Mucosa of descending colon (tissue), 3 donors: Measurements from ENCODE around the gene MAPKAP1. TPM values are rescaled to one million over a fixed set of nuclear protein-coding genes. Genes with fewer than 3 reads are reported as not detected.
A peak's percentile ranks its signal among the peaks of the same experiment; 100 is the strongest.

Source experiments
- ATAC-seq: fragments of 200-7000 bp; cut with Tn5 transposase; one replicate; pipeline ENCODE4 v1.9.1; 2020; ENCODE audit warnings: mild to moderate bottlenecking, moderate library complexity
- DNase-seq, 3 donors: peaks; one replicate each; pipeline ENCODE4 v3.0.0-alpha.2; 2020
- H3K36me3 ChIP-seq: fragments of 200-600 bp; one replicate; pipeline ENCODE4 v1.8.0; 2021; ENCODE audit warnings: low read depth, mild to moderate bottlenecking
- H3K4me1 ChIP-seq: fragments of 200-600 bp; one replicate; pipeline ENCODE4 v1.8.0; 2021; ENCODE audit warnings: low read depth, mild to moderate bottlenecking
- H3K4me3 ChIP-seq: fragments of 200-600 bp; one replicate; pipeline ENCODE4 v1.8.0; 2021; ENCODE audit warnings: mild to moderate bottlenecking
- H3K9me3 ChIP-seq: fragments of 200-600 bp; one replicate; pipeline ENCODE4 v1.8.0; 2021; ENCODE audit warnings: mild to moderate bottlenecking
- intact Hi-C, 2 donors: fragments of 100-400 bp; cut with DNase I in 1 of 2; cut with micrococcal nuclease in 1 of 2; formaldehyde crosslinking; loops; one replicate each; pipeline versions ENCODE4 v1.11.0 to v1.11.1; 2022; cut with DNase I, micrococcal nuclease
- total RNA-seq, 3 donors: library from RNA; stranded (reverse); fragmentation: NEBNext Ultra II Directional in 2 of 3; extraction: Animal tissue kit (Norgen Biotek cat#: 25700) in 2 of 3; gene quantifications; one replicate each; pipeline versions ENCODE4 v1.2.1 to v1.2.4, GENCODE V29; 2021 to 2023
- TF ChIP-seq, protein P1 (sequence below): fragments of 200-600 bp; IDR thresholded peaks from one replicate; pipeline ENCODE4 v1.8.0; 2022; ENCODE audit warnings: antibody characterized with exemption, mild to moderate bottlenecking
- donor health status: DM: no; HTN: no; CAD: no; lungs with moderate emphysema.
- donor health status: DM: no; HTN: no; CAD: no.
- donor health status: DM: no; HTN: yes; CAD: no.

Gene MAPKAP1
- total RNA-seq, 3 donors from 2014 or later = 73.2 to 98.4 (median 84.9) TPM

DNA sequence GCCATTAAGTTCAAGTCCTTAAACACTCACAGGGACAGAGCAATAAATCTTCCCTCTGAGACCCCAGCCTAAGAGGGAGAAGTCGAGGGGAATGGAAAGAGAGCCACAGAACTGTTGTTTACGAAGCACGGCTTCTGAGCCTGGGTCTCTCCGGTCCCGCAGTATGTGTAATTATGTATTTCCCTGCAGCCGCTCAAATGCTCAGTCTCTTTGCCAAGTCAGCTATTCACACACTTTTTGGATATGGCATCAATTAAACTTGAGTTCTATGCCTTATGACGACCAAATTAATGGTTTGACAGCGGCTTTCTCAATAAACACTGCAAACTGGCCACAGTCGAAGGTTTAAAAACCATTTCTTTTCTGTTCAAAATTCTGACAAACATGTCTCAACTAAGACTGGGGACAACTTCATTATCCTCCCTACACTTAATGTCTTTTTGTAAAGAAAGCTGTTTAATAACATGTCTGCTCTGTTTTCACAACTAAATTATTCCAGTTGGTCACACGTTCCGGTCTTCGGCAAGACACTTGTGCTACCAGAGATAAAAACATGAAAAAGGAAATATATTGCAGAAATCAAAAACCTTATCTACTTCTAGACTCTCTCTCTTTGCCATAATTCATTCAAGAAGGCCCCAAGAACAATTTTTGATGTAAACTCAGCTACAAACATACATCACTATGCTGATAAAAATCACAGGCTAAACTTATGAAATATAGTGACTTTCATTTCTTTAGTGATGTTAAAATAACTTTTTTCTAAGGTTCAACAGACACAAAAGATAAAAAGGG is 242.2 kb downstream of the MAPKAP1 start:
- intact Hi-C loops = no loop called here
- Histone ChIP-seq H3K4me1 (no peaks in the 10 kb centered on the region), H3K4me3 (no peak overlapping the region), H3K9me3 (no peaks in the 10 kb centered on the region), H3K36me3 (no peaks in the 10 kb centered on the region)
- DNase-seq = no peak
- ATAC-seq = no peak
- TF ChIP-seq, protein P1, sequence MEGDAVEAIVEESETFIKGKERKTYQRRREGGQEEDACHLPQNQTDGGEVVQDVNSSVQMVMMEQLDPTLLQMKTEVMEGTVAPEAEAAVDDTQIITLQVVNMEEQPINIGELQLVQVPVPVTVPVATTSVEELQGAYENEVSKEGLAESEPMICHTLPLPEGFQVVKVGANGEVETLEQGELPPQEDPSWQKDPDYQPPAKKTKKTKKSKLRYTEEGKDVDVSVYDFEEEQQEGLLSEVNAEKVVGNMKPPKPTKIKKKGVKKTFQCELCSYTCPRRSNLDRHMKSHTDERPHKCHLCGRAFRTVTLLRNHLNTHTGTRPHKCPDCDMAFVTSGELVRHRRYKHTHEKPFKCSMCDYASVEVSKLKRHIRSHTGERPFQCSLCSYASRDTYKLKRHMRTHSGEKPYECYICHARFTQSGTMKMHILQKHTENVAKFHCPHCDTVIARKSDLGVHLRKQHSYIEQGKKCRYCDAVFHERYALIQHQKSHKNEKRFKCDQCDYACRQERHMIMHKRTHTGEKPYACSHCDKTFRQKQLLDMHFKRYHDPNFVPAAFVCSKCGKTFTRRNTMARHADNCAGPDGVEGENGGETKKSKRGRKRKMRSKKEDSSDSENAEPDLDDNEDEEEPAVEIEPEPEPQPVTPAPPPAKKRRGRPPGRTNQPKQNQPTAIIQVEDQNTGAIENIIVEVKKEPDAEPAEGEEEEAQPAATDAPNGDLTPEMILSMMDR = no peak

DNA sequence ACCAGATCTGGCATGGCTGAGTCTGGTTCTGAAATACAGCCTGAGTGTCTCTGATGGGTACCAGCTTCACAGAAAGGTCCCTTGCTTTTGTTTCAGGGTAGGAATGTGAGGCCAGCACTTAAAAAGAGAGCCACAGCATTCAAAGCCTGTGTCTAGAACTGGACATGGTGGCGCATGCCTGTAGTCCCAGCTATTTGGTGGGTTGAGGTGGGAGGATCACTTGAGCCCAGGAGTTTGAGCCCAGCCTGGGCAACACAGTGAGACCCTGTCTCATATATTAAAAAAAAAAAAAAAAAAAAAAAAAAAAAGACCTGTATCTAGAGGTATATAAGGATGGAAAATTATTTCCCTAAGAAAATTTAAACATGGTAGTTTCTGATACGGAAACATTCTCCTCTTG is 243.1 kb downstream of the MAPKAP1 start:
- H3K36me3 ChIP-seq = no peaks in the 10 kb centered on the region
- H3K4me3 ChIP-seq = no peak overlapping the region
- intact Hi-C loops = no loop called here
- ATAC-seq = no peak
- no peak for DNase-seq
- no peaks in the 10 kb centered on the region for H3K9me3 ChIP-seq
- TF ChIP-seq, protein P1 = no peak
- H3K4me1 ChIP-seq = no peaks in the 10 kb centered on the region

DNA sequence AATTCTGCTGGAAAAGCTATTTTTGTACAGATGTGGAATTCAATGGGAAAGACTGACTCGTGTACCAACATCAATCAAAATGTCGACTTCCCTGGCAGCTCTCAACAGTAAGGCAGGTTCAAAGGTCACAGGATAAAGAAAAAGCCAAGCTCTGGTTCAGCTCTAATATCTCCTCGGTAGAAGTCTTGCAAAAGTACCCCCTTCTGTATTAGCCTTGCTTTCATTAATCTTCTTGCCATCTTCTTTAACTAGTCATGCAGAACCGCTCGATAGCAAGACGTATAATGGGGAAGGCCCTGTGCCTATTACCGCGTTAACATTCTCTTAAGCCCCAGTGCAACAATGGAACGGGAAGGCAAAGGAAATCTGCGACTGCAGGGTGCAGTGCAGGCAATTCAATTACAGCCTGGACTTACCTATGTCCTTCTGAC is 244.1 kb downstream of the MAPKAP1 start:
- H3K36me3 ChIP-seq = no peaks in the 10 kb centered on the region

DNA sequence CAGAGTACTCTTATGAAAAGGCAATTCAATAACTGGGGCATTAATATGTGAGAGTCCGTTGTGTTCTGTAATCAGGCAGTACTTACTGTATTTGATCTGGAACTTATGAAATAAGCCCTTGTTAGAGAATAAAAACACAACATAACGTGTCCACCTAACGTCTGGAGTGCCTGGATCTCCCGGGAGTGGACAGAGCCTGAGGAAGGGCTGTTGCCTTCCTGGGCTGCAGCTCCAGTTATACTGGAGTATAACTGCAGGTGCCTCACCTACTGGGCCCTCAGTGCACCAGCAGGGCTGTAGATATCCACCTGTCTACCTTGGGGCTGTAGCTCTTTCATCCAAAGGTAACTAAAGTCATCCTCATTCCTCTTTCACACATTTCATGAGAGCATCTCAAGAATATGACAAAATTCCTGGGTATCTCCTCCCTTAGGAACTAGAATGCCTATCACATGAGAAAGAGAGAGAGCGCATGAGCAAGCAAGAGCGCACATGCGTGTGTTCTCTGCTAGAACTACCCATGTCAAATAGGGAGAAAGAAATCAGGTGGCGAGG is 245.3 kb downstream of the MAPKAP1 start:
- TF ChIP-seq, protein P1 = no peak
- Histone ChIP-seq H3K4me3 (no peak overlapping the region), H3K36me3 (no peaks in the 10 kb centered on the region), H3K9me3 (peaks cover 6% of the 10 kb centered on the region), H3K4me1 (no peaks in the 10 kb centered on the region)
- DNase-seq (no peak), ATAC-seq (no peak)
- intact Hi-C loops = no loop called here

More for the DNA sequence above, 244.1 kb downstream of the MAPKAP1 start:
- ATAC-seq (no peak), DNase-seq (no peak)
- Histone ChIP-seq H3K4me1 (no peaks in the 10 kb centered on the region), H3K9me3 (peaks cover under 1% of the 10 kb centered on the region), H3K4me3 (no peak overlapping the region)
- intact Hi-C loops = no loop called here
- TF ChIP-seq, protein P1 = no peak

DNA sequence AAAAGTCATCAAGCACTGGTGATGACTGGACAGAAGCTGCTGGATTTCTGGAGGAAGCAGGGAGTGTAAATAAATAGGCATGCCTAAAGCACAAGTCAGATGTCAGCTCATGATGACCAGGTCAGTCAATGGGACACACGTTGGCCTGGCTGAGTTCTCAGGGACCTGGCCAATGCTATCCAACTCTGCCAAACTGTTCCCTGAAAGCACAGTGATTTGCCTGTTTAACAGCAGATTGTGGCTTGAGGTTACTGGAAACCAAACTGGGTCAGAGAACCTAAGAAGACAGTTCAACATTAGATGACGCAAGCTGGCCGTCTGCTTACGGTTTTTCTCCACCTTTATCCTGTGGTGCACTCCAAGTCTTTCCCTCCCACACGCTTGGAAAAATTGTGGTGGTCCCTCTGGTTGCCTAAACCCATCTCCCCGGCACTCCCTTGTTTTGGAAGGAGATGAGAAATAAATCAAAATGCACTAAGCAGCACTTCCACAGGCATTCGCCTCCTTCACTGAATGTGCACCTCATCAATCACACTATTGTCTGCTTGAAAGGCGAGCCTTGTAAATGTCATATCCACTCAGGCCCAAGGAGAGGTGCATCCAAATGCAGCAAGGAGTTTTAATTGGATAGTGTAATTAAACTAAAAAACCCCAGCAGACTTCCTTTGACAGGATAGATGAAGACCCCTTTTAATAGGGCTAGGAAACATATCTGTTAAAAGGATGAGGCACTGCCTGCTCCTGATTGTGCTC is 245.9 kb downstream of the MAPKAP1 start:
- intact Hi-C loops = no loop called here
- peak in 1 of 3 donors; percentile 14 for DNase-seq
- no peaks in the 10 kb centered on the region for H3K4me1 ChIP-seq
- TF ChIP-seq, protein P1 = no peak
- no peaks in the 10 kb centered on the region for H3K36me3 ChIP-seq
- no peak overlapping the region for H3K4me3 ChIP-seq
- H3K9me3 ChIP-seq = peaks cover 12% of the 10 kb centered on the region
- ATAC-seq = peak; percentile 21
